Measurements from ENCODE around the gene TDRD15.

GRCh38 chr2:21142149-21142548, 18.4 kb downstream of the TDRD15 start:
- TF ChIP-seq, protein P1, sequence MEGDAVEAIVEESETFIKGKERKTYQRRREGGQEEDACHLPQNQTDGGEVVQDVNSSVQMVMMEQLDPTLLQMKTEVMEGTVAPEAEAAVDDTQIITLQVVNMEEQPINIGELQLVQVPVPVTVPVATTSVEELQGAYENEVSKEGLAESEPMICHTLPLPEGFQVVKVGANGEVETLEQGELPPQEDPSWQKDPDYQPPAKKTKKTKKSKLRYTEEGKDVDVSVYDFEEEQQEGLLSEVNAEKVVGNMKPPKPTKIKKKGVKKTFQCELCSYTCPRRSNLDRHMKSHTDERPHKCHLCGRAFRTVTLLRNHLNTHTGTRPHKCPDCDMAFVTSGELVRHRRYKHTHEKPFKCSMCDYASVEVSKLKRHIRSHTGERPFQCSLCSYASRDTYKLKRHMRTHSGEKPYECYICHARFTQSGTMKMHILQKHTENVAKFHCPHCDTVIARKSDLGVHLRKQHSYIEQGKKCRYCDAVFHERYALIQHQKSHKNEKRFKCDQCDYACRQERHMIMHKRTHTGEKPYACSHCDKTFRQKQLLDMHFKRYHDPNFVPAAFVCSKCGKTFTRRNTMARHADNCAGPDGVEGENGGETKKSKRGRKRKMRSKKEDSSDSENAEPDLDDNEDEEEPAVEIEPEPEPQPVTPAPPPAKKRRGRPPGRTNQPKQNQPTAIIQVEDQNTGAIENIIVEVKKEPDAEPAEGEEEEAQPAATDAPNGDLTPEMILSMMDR (IDR thresholded peaks at IDR 0.05) = no peak
- no peak for TF ChIP-seq POLR2A (IDR thresholded peaks at IDR 0.05)

Data from esophagus squamous epithelium (tissue), 4 donors.